ENCODE results near the gene KREMEN1. TPM values are rescaled to one million over a fixed set of nuclear protein-coding genes. Genes with fewer than 3 reads are reported as not detected.

The KREMEN1 gene
- total RNA-seq, 2 experiments from 2014 or later = not detected

- CTCF ChIA-PET = no interaction called here
- peaks cover 47% of the 10 kb centered on the region for H3K27me3 Mint-ChIP-seq
- no peak for ATAC-seq (ENCODE audit: poor library complexity)
These were observed 11.9 kb upstream of the KREMEN1 start for GRCh38 chr22:29060931-29061330.

GRCh38 chr22:29061773-29062172 lies 11.1 kb upstream of the KREMEN1 start, which contains the start of gene C22orf31:
C22orf31 (minus strand) TSS chr22:29061831; CDS start chr22:29061792, 39 bp downstream.
- DNase-seq = no peak
- H3K4me1 Mint-ChIP-seq (ENCODE audit: low read depth) = peaks cover 12% of the 10 kb centered on the region
- H3K4me3 Mint-ChIP-seq = no peak within 1 kb of the TSS
- Histone ChIP-seq H3K4me1 (ENCODE audit: insufficient read depth, low read length) (peaks cover 4% of the 10 kb centered on the region), H3K27ac (ENCODE audit: low read depth in 1 of 2, low read length in 2 of 2) (no peak within 1 kb of the TSS), H3K36me3 (ENCODE audit: insufficient read depth, low read length) (no peaks in the 10 kb centered on the region), H3K4me3 (ENCODE audit: low read length) (no peak within 1 kb of the TSS), H3K9me3 (ENCODE audit: control insufficient read depth in 1 of 2, insufficient read depth in 1 of 2, low read length in 2 of 2) (no peaks in the 10 kb centered on the region), H3K27me3 (ENCODE audit: control insufficient read depth in 1 of 2, insufficient read depth in 2 of 2, low read length in 2 of 2) (no peaks in the 10 kb centered on the region)
- H3K9me3 Mint-ChIP-seq = no peaks in the 10 kb centered on the region
- TF ChIP-seq, protein P1, sequence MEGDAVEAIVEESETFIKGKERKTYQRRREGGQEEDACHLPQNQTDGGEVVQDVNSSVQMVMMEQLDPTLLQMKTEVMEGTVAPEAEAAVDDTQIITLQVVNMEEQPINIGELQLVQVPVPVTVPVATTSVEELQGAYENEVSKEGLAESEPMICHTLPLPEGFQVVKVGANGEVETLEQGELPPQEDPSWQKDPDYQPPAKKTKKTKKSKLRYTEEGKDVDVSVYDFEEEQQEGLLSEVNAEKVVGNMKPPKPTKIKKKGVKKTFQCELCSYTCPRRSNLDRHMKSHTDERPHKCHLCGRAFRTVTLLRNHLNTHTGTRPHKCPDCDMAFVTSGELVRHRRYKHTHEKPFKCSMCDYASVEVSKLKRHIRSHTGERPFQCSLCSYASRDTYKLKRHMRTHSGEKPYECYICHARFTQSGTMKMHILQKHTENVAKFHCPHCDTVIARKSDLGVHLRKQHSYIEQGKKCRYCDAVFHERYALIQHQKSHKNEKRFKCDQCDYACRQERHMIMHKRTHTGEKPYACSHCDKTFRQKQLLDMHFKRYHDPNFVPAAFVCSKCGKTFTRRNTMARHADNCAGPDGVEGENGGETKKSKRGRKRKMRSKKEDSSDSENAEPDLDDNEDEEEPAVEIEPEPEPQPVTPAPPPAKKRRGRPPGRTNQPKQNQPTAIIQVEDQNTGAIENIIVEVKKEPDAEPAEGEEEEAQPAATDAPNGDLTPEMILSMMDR (IDR thresholded peaks at IDR 0.05) = no peak
- H3K27me3 Mint-ChIP-seq = peaks cover 47% of the 10 kb centered on the region
- ATAC-seq (ENCODE audit: poor library complexity) = no peak
- intact Hi-C loops (cut with DNase I, micrococcal nuclease) = no loop called here
- ChIA-PET POLR2A (no interaction called here), CTCF (no interaction called here)
- no peak within 1 kb of the TSS for H3K27ac Mint-ChIP-seq
- H3K36me3 Mint-ChIP-seq (ENCODE audit: low read depth) = no peaks in the 10 kb centered on the region

More at GRCh38 chr22:29060931-29061330, 11.9 kb upstream of the KREMEN1 start:
- H3K36me3 ChIP-seq (ENCODE audit: insufficient read depth, low read length) = no peaks in the 10 kb centered on the region
- Mint-ChIP-seq H3K4me3 (no peak overlapping the region), H3K27ac (no peak overlapping the region), H3K36me3 (ENCODE audit: low read depth) (no peaks in the 10 kb centered on the region), H3K4me1 (ENCODE audit: low read depth) (peaks cover 9% of the 10 kb centered on the region), H3K9me3 (no peaks in the 10 kb centered on the region)
- intact Hi-C loops (cut with DNase I, micrococcal nuclease) = no loop called here
- no peak overlapping the region for H3K27ac ChIP-seq (ENCODE audit: low read depth in 1 of 2, low read length in 2 of 2)
- POLR2A ChIA-PET = no interaction called here
- H3K4me3 ChIP-seq (ENCODE audit: low read length) = no peak overlapping the region
- no peak for DNase-seq
- H3K4me1 ChIP-seq (ENCODE audit: insufficient read depth, low read length) = peaks cover 4% of the 10 kb centered on the region
- TF ChIP-seq, protein P1 (IDR thresholded peaks at IDR 0.05) = no peak
- no peaks in the 10 kb centered on the region for H3K9me3 ChIP-seq (ENCODE audit: control insufficient read depth in 1 of 2, insufficient read depth in 1 of 2, low read length in 2 of 2)
- no peaks in the 10 kb centered on the region for H3K27me3 ChIP-seq (ENCODE audit: control insufficient read depth in 1 of 2, insufficient read depth in 2 of 2, low read length in 2 of 2)

DNA sequence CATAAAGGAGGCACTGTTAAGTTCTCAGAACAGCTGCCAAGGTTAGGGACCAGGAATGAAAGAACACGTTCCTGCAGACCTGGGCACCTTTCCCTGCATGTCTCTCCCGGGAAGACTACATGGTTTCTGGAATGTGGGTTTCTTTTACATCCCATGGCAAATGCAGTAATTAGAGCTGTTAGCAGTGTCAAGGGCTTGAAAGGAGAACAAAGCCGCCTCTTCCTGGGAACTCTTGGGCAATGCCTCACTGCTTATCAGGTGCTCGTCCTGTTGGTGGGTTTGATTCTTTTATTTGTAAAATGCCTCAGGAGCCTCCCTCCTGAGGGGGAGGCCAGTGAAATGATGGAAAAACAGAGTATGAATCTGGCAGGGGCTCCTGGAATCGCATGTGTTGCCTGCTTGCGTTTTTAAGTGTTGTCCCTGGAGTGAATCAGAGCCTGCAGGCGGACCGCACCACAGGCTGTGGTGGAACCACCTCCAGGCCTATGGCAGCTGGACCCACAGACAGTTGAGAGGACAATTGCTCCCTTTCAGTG lies 10.5 kb upstream of the KREMEN1 start:
- H3K4me1 Mint-ChIP-seq (ENCODE audit: low read depth) = peaks cover 12% of the 10 kb centered on the region

More for the DNA sequence above, 10.5 kb upstream of the KREMEN1 start:
- Mint-ChIP-seq H3K4me3 (no peak overlapping the region), H3K9me3 (no peaks in the 10 kb centered on the region), H3K36me3 (ENCODE audit: low read depth) (no peaks in the 10 kb centered on the region), H3K27me3 (peaks cover 47% of the 10 kb centered on the region), H3K27ac (no peak overlapping the region)
- DNase-seq (no peak), ATAC-seq (ENCODE audit: poor library complexity) (no peak)
- H3K4me3 ChIP-seq (ENCODE audit: low read length) = no peak overlapping the region
- H3K27me3 ChIP-seq (ENCODE audit: control insufficient read depth in 1 of 2, insufficient read depth in 2 of 2, low read length in 2 of 2) = no peaks in the 10 kb centered on the region
- H3K9me3 ChIP-seq (ENCODE audit: control insufficient read depth in 1 of 2, insufficient read depth in 1 of 2, low read length in 2 of 2) = no peaks in the 10 kb centered on the region
- H3K27ac ChIP-seq (ENCODE audit: low read depth in 1 of 2, low read length in 2 of 2) = no peak overlapping the region
- ChIA-PET CTCF (no interaction called here), POLR2A (no interaction called here)
- peaks cover 4% of the 10 kb centered on the region for H3K4me1 ChIP-seq (ENCODE audit: insufficient read depth, low read length)
- H3K36me3 ChIP-seq (ENCODE audit: insufficient read depth, low read length) = no peaks in the 10 kb centered on the region
- intact Hi-C loops (cut with DNase I, micrococcal nuclease) = no loop called here
- TF ChIP-seq, protein P1 (IDR thresholded peaks at IDR 0.05) = no peak

All from CD4-positive, alpha-beta T cell (primary cell).